ENCODE measurements around the gene KIF26B.
"Not testable (repeated sequence)": the region's sequence is repeated elsewhere in the genome, so short reads cannot be mapped to it uniquely, and the experiment has no call there.

The KIF26B gene

GRCh38 chr1:245398180-245398579 is 243.4 kb downstream of the KIF26B start:
- DNase-seq, result no peak

- no peak for DNase-seq
These were observed 247.2 kb downstream of the KIF26B start for GRCh38 chr1:245401881-245402587.

GRCh38 chr1:245402998-245403397 is 248.2 kb downstream of the KIF26B start:
- not testable (repeated sequence) for DNase-seq

GRCh38 chr1:245404527-245404926 is 249.7 kb downstream of the KIF26B start:
- no peak for DNase-seq

GRCh38 chr1:245404952-245405351 is 250.2 kb downstream of the KIF26B start:
- no peak for DNase-seq

GRCh38 chr1:245406426-245406825 is 251.6 kb downstream of the KIF26B start:
- DNase-seq, result no peak

- no peak for DNase-seq
These were observed 253.2 kb downstream of the KIF26B start for GRCh38 chr1:245407983-245408382.

- no peak for DNase-seq
These were observed 254.8 kb downstream of the KIF26B start for GRCh38 chr1:245409341-245410195.

- DNase-seq, result no peak
These were observed 256.7 kb downstream of the KIF26B start for GRCh38 chr1:245411245-245412036.

GRCh38 chr1:245412306-245412705 is 257.5 kb downstream of the KIF26B start:
- DNase-seq, result no peak

GRCh38 chr1:245416781-245417180 is 262.0 kb downstream of the KIF26B start:
- no peak for DNase-seq

GRCh38 chr1:245418077-245418476 is 263.3 kb downstream of the KIF26B start:
- DNase-seq, result no peak

- no peak for DNase-seq
These were observed 264.7 kb downstream of the KIF26B start for GRCh38 chr1:245419461-245419978.

- no peak for DNase-seq
These were observed 265.2 kb downstream of the KIF26B start for GRCh38 chr1:245419989-245420388.

GRCh38 chr1:245420926-245421325 is 266.1 kb downstream of the KIF26B start:
- DNase-seq, result no peak

GRCh38 chr1:245428681-245429080 is 273.9 kb downstream of the KIF26B start:
- DNase-seq, result no peak

GRCh38 chr1:245431706-245432105 is 276.9 kb downstream of the KIF26B start:
- no peak for DNase-seq

- DNase-seq, result no peak
These were observed 277.6 kb downstream of the KIF26B start for GRCh38 chr1:245432228-245432875.

GRCh38 chr1:245433561-245433960 is 278.8 kb downstream of the KIF26B start:
- no peak for DNase-seq

- DNase-seq, result no peak
These were observed 279.5 kb downstream of the KIF26B start for GRCh38 chr1:245434280-245434679.

- DNase-seq, result no peak
These were observed 281.6 kb downstream of the KIF26B start for GRCh38 chr1:245436407-245436806.

- no peak for DNase-seq
These were observed 282.7 kb downstream of the KIF26B start for GRCh38 chr1:245437369-245438062.
